GM10266 (cell line): ENCODE results near the gene COL8A1.

Experiments used
- DNase-seq: peaks from one replicate; pipeline ENCODE4 v3.0.0; 2012; ENCODE audit errors: extremely low spot score
- CTCF ChIP-seq: IDR thresholded peaks from 2 replicates; pipeline ENCODE4 v1.5.1; 2012; ENCODE audit warnings: mild to moderate bottlenecking, low read depth; ENCODE audit not compliant: control insufficient read depth, insufficient read depth; ENCODE audit errors: missing control alignments

COL8A1 gene

GRCh38 chr3:99630815-99631214 is 7.6 kb upstream of the COL8A1 start:
- DNase-seq = no peak
- no peak for TF ChIP-seq CTCF

GRCh38 chr3:99633887-99634558 is 4.4 kb upstream of the COL8A1 start:
- no peak for TF ChIP-seq CTCF
- DNase-seq = no peak

GRCh38 chr3:99634881-99635280 is 3.5 kb upstream of the COL8A1 start:
- no peak for DNase-seq
- TF ChIP-seq CTCF = no peak

- no peak for TF ChIP-seq CTCF
- no peak for DNase-seq
Measured at GRCh38 chr3:99635348-99635747, 3.0 kb upstream of the COL8A1 start.

GRCh38 chr3:99637016-99637367 is 1.4 kb upstream of the COL8A1 start:
- no peak for TF ChIP-seq CTCF
- no peak for DNase-seq

GRCh38 chr3:99637368-99638111 is 854 bp upstream of the COL8A1 start:
- no peak for TF ChIP-seq CTCF
- DNase-seq = no peak

- DNase-seq = no peak
- TF ChIP-seq CTCF = no peak
Measured at GRCh38 chr3:99639579-99639978, 1.2 kb downstream of the COL8A1 start.
